HG02571 (cell line): ENCODE measurements around the gene GRIA1.

Experiments used
- ATAC-seq: cut with Tn5 transposase; IDR thresholded peaks from one replicate; pipeline ENCODE4 v1.9.1; 2021; ENCODE audit warnings: mild to moderate bottlenecking, moderate library complexity; ENCODE audit not compliant: unreplicated experiment

GRIA1 gene

GRCh38 chr5:153654504-153655200 lies 164.2 kb downstream of the GRIA1 start:
- ATAC-seq: no peak

- no peak for ATAC-seq
Observed at GRCh38 chr5:153655201-153655510, 164.7 kb downstream of the GRIA1 start.

DNA sequence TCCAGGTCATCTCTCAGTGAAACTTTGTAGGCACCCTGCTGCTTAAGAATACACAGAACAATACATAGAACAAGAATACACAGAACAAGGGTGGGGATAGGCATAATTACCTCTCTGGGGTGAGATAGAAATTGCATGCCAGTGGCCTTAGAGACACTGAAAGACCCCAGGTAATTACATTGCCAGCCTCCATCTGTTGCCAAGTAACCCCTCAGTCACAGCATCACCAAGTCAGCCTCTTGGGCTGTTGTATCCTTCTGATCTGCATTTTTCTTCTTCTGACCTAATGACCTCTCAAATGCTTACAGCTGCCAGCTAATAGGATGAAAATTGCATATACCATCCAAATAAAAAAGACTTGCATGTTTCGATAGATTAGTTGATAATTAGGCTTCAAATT lies 167.7 kb downstream of the GRIA1 start:
- no peak for ATAC-seq

DNA sequence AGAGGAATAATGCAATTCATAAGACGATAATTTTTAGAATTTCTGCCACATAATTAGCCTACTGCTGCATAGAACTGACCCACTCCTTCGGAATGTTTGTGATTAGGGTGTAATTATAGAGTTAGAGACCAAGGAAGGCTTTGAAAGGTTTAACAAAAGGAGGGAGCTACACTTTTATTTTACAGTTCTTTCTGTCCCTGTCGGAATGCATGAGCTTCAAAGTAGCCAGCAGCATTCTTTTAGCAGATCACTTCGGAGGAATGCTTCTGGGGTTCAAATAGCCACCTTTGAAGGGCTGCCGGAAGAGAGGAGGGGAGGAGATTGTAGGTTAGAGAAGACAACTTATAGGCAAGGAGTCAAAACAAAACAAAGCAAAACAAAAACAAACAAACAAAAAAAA lies 168.1 kb downstream of the GRIA1 start:
- no peak for ATAC-seq

GRCh38 chr5:153659039-153659736 lies 168.7 kb downstream of the GRIA1 start:
- ATAC-seq: no peak

GRCh38 chr5:153660919-153661318 lies 170.4 kb downstream of the GRIA1 start:
- ATAC-seq: no peak

DNA sequence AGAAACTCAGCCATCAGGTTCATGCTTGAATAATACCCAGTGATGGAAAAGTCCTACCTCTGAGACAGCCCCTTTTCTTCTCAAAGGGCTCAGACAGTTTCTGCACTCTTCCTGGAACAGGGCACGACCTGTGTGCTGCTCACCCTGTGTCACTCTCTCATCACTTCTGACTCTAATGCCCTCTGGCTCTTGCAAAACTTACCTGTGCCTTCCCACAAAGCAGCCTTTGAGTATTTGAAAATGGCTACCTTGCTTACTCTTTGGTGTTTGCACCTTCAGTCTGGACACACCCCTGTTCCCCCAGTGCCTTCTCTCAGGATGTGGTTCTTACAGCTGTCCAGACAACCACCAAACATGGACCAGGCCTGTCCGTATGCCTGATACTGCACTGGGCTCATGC lies 171.4 kb downstream of the GRIA1 start:
- no peak for ATAC-seq

DNA sequence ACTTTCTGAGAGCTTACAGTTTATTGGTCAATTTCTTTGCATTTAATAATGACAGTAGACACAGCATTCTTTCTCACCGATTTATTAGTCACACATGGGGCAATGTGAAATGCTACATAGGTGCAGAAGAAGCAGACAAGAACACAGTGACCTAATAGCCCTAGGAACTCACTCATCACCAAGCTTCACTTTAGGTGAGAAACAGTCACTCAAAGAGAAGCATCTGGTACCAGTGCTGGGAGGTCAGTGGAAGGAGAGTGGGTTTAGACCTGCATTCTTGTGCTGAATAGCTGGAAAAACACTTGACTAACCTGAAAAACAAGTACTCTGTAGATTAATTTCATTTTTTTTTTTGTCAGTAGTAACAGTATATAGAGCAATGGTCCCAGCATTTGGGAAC lies 179.6 kb downstream of the GRIA1 start:
- no peak for ATAC-seq

- ATAC-seq: no peak
Observed at GRCh38 chr5:153671653-153672346, 181.3 kb downstream of the GRIA1 start.

DNA sequence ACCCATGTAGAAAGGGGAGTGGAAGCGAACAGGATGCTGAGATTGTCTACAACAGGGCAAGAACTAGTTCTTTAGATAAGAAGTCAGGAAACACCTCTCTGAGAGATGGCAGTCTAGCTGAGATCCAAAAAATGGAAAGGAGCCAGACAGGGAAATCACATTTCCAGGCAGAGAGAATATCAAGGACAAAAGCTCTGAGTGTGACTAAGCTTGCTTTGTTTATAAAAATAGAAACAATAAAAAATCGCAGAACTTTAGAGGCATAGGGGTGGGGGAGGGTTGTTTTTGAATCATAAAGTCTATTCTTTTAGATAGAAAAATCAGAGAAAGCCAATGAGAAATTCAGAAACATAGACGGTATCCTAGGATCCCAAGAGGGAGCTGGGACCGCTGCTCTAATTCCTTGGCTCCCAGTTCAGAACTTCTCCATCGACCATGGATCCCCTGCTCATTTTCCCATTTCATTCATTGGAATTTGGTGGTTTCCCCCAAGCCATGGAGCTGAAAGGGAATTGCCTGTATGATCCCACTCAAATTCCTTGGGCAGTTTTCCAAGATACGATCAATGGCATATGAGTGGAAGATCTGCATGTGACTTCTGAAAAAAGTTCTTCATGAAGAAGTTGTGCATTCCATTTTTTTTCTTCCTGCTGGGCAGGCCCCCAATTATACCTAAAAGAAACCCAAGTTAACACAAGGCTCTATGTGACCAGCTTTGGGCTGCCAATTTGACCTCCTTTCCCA lies 182.0 kb downstream of the GRIA1 start:
- ATAC-seq: no peak

DNA sequence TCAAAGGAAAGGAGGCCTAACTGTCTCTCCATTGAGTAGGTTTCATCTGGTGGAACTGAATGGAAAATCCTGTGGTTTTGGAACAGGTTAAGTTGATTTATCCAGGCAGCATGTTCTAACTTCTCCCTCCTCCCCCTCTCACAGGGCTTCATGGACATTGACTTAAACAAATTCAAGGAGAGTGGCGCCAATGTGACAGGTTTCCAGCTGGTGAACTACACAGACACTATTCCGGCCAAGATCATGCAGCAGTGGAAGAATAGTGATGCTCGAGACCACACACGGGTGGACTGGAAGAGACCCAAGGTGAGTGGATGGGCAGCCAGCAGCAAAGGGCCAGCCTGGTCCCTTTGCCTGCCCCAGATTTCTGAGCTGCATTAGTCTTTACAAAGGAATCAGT lies 183.9 kb downstream of the GRIA1 start:
- no peak for ATAC-seq

DNA sequence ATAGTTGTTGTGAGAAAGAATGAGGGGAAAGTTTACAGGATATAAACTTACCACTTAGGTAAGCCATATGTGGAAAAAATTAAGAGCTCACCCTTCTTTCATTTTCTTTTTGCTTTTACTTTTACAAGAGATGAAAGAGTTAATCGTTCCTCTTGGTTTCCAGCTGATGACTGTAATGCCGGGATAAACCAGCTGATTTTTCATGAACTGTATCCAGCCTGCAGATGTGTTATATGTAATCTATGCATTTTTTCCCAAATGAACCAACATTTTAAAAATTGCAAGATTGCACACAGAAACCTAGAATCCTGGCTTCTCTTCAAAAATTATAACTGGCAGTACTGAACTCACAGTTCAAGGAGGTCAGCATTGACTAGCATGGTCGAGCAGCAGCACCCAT lies 185.9 kb downstream of the GRIA1 start:
- ATAC-seq: no peak

DNA sequence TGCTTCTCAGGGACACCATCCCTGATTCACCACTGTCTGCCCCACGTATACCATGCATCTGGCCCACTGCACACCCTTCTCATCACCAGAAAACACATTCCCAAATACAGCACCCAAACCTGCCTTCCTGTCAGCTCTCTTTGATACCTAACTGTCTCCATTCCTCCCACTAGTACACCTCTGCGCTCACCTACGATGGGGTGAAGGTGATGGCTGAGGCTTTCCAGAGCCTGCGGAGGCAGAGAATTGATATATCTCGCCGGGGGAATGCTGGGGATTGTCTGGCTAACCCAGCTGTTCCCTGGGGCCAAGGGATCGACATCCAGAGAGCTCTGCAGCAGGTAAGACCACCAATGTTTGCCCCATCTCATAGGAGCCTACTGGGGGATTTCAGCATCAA lies 186.4 kb downstream of the GRIA1 start:
- ATAC-seq: no peak

- no peak for ATAC-seq
Observed at GRCh38 chr5:153678617-153679329, 188.3 kb downstream of the GRIA1 start.

- no peak for ATAC-seq
Observed at GRCh38 chr5:153690236-153690635, 199.8 kb downstream of the GRIA1 start.

DNA sequence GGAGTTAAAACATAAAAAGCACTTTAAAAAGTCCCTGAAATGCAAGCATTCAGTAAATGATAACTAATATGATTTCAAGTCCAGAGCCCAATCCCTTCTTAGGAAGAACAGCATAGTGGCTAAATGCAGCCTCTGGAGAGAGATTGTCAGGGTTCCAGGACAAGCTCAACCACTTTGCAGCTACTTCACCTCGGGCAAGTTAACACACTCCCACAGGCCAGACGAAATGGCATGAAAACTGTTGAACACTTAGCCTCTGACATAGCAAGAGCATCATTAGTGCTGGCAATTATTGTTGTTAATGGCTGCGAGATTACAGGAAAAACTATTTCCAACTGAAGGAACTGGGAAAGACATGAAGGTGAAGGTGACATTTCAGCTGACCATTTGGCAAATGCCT lies 205.8 kb downstream of the GRIA1 start:
- ATAC-seq: no peak

DNA sequence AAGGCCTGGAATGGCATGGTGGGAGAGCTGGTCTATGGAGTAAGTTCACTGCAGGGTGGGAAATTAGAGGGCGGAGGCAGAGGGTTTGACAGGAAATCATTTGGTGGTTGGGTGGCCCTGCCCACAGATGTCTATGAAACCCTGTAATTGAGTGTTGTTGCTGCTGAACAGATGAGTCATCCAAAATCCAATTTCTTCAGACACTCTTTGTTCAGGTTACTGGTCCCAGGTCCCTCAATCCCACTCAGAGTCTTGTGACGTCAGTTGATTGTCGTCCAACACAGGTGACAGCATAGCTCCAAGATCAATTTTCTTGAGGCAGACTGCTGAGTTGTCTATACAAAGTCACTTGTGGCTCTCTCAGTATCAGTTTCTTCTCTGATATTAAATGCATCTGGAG lies 208.6 kb downstream of the GRIA1 start:
- no peak for ATAC-seq

DNA sequence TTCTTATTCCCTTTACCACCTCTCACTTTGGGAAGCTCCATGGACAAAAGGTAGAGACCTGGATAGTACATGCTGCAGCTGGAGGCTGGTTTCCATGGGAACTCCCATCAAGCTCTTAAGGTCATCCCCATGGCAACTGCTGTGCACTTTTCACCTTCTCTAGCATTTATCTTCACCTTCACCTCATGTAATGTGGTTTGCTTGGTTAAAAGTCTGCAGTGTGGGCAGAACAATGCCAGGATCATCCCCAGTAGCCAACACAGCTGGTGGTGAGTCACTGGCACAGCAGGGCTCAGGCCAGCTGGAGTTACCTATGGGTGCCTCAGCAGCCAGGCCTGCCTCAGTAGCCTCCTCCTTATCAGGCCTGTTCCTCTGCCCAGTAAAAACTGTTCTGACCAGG lies 210.5 kb downstream of the GRIA1 start:
- no peak for ATAC-seq

DNA sequence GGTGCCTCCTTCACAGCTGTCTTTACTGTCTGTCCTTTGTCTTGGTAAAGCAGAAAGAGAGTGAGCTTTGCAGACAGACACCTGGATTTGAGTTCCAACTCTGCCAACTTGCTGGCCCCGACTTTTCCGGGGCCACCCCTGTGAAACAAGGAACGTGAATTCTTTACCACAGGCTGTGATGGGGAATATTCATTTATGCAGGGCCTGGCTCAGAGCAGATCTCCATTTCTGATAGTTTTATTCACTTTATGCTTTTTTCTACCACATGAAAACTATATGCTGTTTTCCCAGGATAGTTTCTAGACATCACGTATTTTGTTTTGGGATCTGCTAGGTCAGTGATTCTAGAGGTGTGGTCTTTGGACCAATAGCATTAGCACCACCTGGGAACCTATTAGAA lies 211.8 kb downstream of the GRIA1 start:
- no peak for ATAC-seq

DNA sequence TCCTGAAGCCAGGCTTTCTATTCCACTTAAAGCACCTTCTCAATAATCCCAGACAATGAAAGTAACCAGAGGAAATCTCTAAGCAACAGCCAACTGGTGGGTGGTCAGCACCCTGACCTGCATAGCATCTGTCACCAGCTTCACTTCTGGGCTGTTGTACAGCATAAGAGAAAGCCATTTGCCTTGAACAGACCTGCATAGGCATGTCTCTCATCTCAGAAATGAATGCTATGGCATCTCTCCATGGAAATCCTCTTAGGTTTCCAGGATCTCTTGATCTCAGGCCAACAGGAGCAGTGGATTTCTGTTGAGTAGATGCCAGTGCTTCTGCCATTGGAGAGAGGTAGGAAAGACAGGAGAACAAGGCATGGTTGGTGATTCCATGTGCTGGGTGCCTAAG lies 213.6 kb downstream of the GRIA1 start:
- ATAC-seq: no peak

GRCh38 chr5:153707626-153708025 lies 217.2 kb downstream of the GRIA1 start:
- no peak for ATAC-seq
